Forelimb muscle (tissue), 1 donor: ENCODE measurements around the gene GJC2. TPM values are rescaled to one million over a fixed set of nuclear protein-coding genes. Genes with fewer than 3 reads are reported as not detected.

Experiments
- DNase-seq: peaks from one replicate; pipeline ENCODE4 v3.0.0-alpha.2; 2013; ENCODE audit warnings: low read depth
- polyA plus RNA-seq: library from polyadenylated mRNA; unstranded; fragments of 120-200 nt; gene quantifications from one replicate; pipeline ENCODE4 v1.2.1, GENCODE V29; 2013; ENCODE audit not compliant: insufficient read length

Gene GJC2
- polyA plus RNA-seq, 1 donor = 0.48 TPM

- no peak for DNase-seq
Observed at GRCh38 chr1:228194436-228194835, 44.7 kb downstream of the GJC2 start.

- no peak for DNase-seq
Observed at GRCh38 chr1:228194921-228195812, 45.4 kb downstream of the GJC2 start.

- DNase-seq = no peak
Observed at GRCh38 chr1:228197555-228198147, 47.9 kb downstream of the GJC2 start.

- DNase-seq = no peak
Observed at GRCh38 chr1:228198977-228199590, 49.4 kb downstream of the GJC2 start.

- no peak for DNase-seq
Observed at GRCh38 chr1:228204958-228205357, 55.2 kb downstream of the GJC2 start.

- no peak for DNase-seq
Observed at GRCh38 chr1:228205526-228206436, 56.1 kb downstream of the GJC2 start.

- DNase-seq = no peak
Observed at GRCh38 chr1:228206582-228207351, 57.0 kb downstream of the GJC2 start.

- no peak for DNase-seq
Observed at GRCh38 chr1:228207381-228207810, 57.7 kb downstream of the GJC2 start.

GRCh38 chr1:228207851-228208821 lies 58.4 kb downstream of the GJC2 start, which contains the start of gene OBSCN:
Gene OBSCN, plus strand, starts transcription at chr1:228208044. Its CDS starts 3,740 bp downstream, at chr1:228211784.
- DNase-seq = no peak

- DNase-seq = no peak
Observed at GRCh38 chr1:228208831-228209551, 59.3 kb downstream of the GJC2 start.

Other genes starting within 250 kb of the GJC2 start
- gene WNT9A, start 202.0 kb upstream of the GJC2 start, polyA plus RNA-seq = 11.2 TPM
- gene WNT3A, start 142.9 kb upstream of the GJC2 start, polyA plus RNA-seq = not detected
- 240 TPM for gene ARF1, start 67.2 kb upstream of the GJC2 start, polyA plus RNA-seq
- 11.8 TPM for gene C1orf35, start 46.6 kb upstream of the GJC2 start, polyA plus RNA-seq
- gene MRPL55, start 40.6 kb upstream of the GJC2 start, polyA plus RNA-seq = 28.1 TPM
- gene GUK1, start 9.7 kb upstream of the GJC2 start, polyA plus RNA-seq = 125 TPM
- gene IBA57, start 15.9 kb downstream of the GJC2 start, polyA plus RNA-seq = 4.4 TPM
- 358 TPM for gene OBSCN, start 58.1 kb downstream of the GJC2 start, polyA plus RNA-seq